SU-DHL-6 (cell line): ENCODE results near the gene TIPARP.

Source experiments
- H2AFZ ChIP-seq: fragments of 200-600 bp; sonication (generic); 2 replicates; pipeline ENCODE4 v1.6.1; 2014; ENCODE audit warnings: low read depth, mild to moderate bottlenecking, moderate library complexity, mixed read lengths, antibody characterized with exemption, low read length; ENCODE audit not compliant: severe bottlenecking
- H3F3A ChIP-seq: fragments of 200-600 bp; shearing (Covaris generic); 2 replicates; pipeline ENCODE4 v1.6.0; 2016; ENCODE audit warnings: antibody characterized with exemption, mild to moderate bottlenecking; ENCODE audit not compliant: insufficient read depth
- H3K27ac ChIP-seq: fragments of 200-600 bp; sonication (generic); 2 replicates; pipeline ENCODE4 v1.5.1; 2016; ENCODE audit warnings: low read depth, mild to moderate bottlenecking, low read length, moderate library complexity, mixed read lengths
- H3K27me3 ChIP-seq: fragments of 200-600 bp; sonication (generic), shearing (Covaris generic); 2 replicates; pipeline ENCODE4 v1.6.0; 2014; ENCODE audit warnings: mild to moderate bottlenecking, low read length
- H3K36me3 ChIP-seq: fragments of 200-600 bp; sonication (generic); 2 replicates; pipeline ENCODE4 v1.6.1; 2014; ENCODE audit warnings: mild to moderate bottlenecking, low read length, mixed read lengths
- H3K4me2 ChIP-seq: fragments of 300-600, 200-600 bp; shearing (Covaris generic), sonication (generic); 2 replicates; pipeline ENCODE4 v1.6.0; 2014; ENCODE audit warnings: low read length, low read depth, mild to moderate bottlenecking; ENCODE audit not compliant: poor library complexity, severe bottlenecking
- H3K4me3 ChIP-seq: fragments of 200-600 bp; sonication (generic); 2 replicates; pipeline ENCODE4 v1.5.1; 2014; ENCODE audit warnings: antibody characterized with exemption, low read length, mild to moderate bottlenecking, mixed read lengths; ENCODE audit not compliant: insufficient read depth, poor library complexity, severe bottlenecking
- H3K79me2 ChIP-seq: fragments of 200-600 bp; sonication (generic); 2 replicates; pipeline ENCODE4 v1.6.1; 2014; ENCODE audit warnings: mild to moderate bottlenecking, low read length, moderate library complexity; ENCODE audit not compliant: insufficient read depth
- H3K9ac ChIP-seq: fragments of 200-600 bp; sonication (generic); 2 replicates; pipeline ENCODE4 v1.7.0; 2014; ENCODE audit warnings: mild to moderate bottlenecking, low read length
- H3K9me2 ChIP-seq: fragments of 200-600 bp; sonication (generic); replicated peaks from 2 replicates; pipeline ENCODE4 v1.6.1; 2014; ENCODE audit warnings: low read length; ENCODE audit not compliant: insufficient read depth
- H3K9me3 ChIP-seq: fragments of 200-600 bp; sonication (generic); 2 replicates; pipeline ENCODE4 v1.6.1; 2014; ENCODE audit warnings: low read length, mixed read lengths; ENCODE audit not compliant: insufficient read depth
- H4K20me1 ChIP-seq: fragments of 200-600 bp; sonication (generic); 2 replicates; pipeline ENCODE4 v1.6.1; 2014; ENCODE audit warnings: low read depth, mild to moderate bottlenecking, antibody characterized with exemption, low read length, moderate library complexity, mixed read lengths
- CTCF ChIP-seq: fragments of 200-600 bp; sonication (generic); IDR thresholded peaks from one replicate; pipeline ENCODE4 v1.5.1; 2017; ENCODE audit warnings: antibody characterized with exemption, mild to moderate bottlenecking, low read length, moderate library complexity; ENCODE audit not compliant: insufficient read depth, poor library complexity, severe bottlenecking
- EZH2phosphoT487 ChIP-seq: fragments of 200-600 bp; sonication (generic), shearing (Covaris generic); conservative IDR thresholded peaks from 2 replicates; pipeline ENCODE4 v1.6.1; 2018; ENCODE audit warnings: mild to moderate bottlenecking, antibody characterized with exemption, low read length, moderate library complexity, mixed read lengths

TIPARP gene

GRCh38 chr3:156750874-156751245 lies 76.5 kb downstream of the TIPARP start:
- H3F3A ChIP-seq, result no peaks in the 10 kb centered on the region
- H3K9ac ChIP-seq, result no peak overlapping the region
- H2AFZ ChIP-seq, result no peak overlapping the region
- H3K4me3 ChIP-seq, result no peak overlapping the region
- no peak overlapping the region for H3K4me2 ChIP-seq
- no peaks in the 10 kb centered on the region for H3K9me2 ChIP-seq
- TF ChIP-seq EZH2phosphoT487, result no peak
- TF ChIP-seq CTCF, result no peak
- no peaks in the 10 kb centered on the region for H3K27me3 ChIP-seq
- peaks cover 18% of the 10 kb centered on the region; the same call in 1 of the 2 replicates for H3K9me3 ChIP-seq
- H3K27ac ChIP-seq, result no peak overlapping the region
- H3K36me3 ChIP-seq, result no peaks in the 10 kb centered on the region; the same call in 1 of the 2 replicates
- H4K20me1 ChIP-seq, result no peaks in the 10 kb centered on the region
- no peaks in the 10 kb centered on the region for H3K79me2 ChIP-seq

- Histone ChIP-seq H3K9ac (no peak overlapping the region), H3K4me2 (no peak overlapping the region), H2AFZ (no peak overlapping the region), H3K79me2 (no peaks in the 10 kb centered on the region), H3F3A (no peaks in the 10 kb centered on the region), H3K27ac (no peak overlapping the region), H3K36me3 (no peaks in the 10 kb centered on the region; the same call in 1 of the 2 replicates), H3K9me3 (peaks cover 15% of the 10 kb centered on the region; the same call in 1 of the 2 replicates), H3K4me3 (no peak overlapping the region), H3K27me3 (no peaks in the 10 kb centered on the region), H4K20me1 (no peaks in the 10 kb centered on the region), H3K9me2 (no peaks in the 10 kb centered on the region)
- TF ChIP-seq CTCF (no peak), EZH2phosphoT487 (no peak)
These were observed 77.2 kb downstream of the TIPARP start for GRCh38 chr3:156751461-156752025.
